NCI-H69 (cell line): ENCODE data around the gene MUTYH.
"Not testable (repeated sequence)": the region's sequence is repeated elsewhere in the genome, so short reads cannot be mapped to it uniquely, and the experiment has no call there.

Experiments used
- DNase-seq: peaks from one replicate; lab custom pipeline; 2025; lab: John Stamatoyannopoulos, UW

The MUTYH gene

DNA sequence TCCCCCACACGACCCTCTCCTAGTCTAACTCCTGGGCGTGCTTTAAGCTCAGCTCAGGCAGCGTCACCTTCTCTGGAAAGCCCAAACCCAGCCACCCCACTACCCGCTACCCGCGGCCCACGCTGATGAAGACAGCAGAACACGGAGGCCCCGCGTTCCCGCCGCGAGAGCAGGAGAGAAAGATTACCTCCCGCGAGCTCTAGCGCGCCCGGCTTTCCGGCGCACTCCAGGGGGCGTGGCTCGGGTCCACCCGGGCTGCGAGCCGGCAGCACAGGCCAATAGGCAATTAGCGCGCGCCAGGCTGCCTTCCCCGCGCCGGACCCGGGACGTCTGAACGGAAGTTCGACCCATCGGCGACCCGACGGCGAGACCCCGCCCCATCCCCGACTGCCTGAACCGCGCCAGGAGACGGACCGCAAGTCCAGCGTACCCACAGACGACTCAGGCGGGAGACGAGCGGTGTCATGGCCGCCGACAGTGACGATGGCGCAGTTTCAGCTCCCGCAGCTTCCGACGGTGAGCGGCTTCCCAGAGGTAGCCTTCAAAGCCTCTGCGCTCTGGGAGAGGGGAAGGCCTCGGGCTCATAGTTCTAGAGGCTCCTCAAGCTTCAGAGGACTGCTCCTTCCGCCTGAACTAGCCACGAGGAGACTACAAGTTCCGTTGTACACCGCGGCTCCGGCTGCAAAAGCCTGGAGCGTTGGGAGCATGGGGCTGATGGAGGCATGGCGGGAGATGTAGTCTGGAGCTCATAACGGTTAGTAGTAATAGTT, at the start of gene MUTYH, which contains the start of gene TOE1:
Gene MUTYH, minus strand, starts transcription at position 652 of the 770 bp plus-strand sequence. CDS start 5,935 bp downstream, outside the sequence.
Gene TOE1, plus strand, starts transcription at position 382 of the 770 bp plus-strand sequence. Its CDS starts 83 bp downstream, at position 465.
- DNase-seq, result peak; percentile 94

GRCh38 chr1:45386219-45386618, 46.0 kb upstream of the MUTYH start:
- DNase-seq, result no peak

- DNase-seq, result peak; percentile 69
Measured at GRCh38 chr1:45385302-45385701, 45.1 kb upstream of the MUTYH start.

DNA sequence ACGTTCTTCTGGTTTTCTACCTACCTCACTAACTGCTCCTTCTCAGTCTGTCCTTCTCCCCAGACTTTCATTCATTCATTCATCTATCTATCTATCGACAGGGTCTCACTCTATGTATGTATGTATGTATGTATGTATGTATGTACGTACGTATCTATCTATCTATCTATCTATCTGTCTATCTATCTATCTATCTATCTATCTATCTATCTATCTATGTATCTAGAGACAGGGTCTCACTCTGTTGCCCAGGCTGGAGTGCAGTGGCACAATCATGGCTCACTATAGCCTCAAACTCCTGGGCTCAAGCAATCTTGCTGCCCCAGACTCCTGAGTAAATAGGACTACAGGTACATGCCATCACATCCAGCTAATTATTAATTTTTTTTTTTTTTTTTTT, 44.0 kb upstream of the MUTYH start:
- not testable (repeated sequence) for DNase-seq

- no peak for DNase-seq
Measured at GRCh38 chr1:45383191-45383590, 43.0 kb upstream of the MUTYH start.

DNA sequence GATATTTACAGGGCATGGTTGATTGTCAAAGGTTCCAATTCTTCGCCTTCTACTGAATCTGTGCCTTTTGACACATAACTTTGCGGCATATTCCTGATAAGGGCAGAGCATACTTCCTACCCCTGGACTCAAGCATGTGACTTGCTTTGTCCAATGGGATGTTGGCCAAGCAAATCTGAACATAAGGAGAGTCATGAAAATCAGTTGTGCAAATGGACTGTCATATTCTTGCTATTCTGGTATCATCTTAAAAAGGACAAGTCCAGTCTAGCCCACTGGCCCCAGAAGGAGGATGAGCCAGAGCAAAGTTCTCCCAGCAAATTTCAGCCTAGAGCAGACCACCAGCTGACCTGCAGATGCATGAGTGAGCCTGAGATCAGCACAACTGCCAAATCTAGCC, 41.0 kb upstream of the MUTYH start:
- DNase-seq, result no peak

- DNase-seq, result no peak
Measured at GRCh38 chr1:45380730-45381129, 40.5 kb upstream of the MUTYH start.

DNA sequence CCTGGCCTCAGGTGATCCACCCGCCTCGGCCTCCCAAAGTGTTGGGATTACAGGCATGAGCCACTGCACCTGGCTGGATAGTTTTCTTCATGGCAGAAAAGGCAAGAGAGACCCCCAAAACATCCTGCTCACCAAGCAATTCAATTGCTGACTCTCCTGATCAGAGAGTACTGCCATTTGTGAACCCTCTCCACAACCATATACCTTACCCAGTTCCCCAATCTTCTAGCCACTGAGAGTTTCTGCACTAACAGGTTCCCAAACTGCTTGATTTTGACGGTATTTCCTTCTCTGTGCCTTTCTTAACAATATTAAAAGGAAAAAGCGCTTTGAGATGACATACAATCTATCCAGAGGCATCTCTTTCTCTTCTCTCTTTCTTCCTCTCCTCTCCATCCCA, 39.9 kb upstream of the MUTYH start:
- no peak for DNase-seq

DNA sequence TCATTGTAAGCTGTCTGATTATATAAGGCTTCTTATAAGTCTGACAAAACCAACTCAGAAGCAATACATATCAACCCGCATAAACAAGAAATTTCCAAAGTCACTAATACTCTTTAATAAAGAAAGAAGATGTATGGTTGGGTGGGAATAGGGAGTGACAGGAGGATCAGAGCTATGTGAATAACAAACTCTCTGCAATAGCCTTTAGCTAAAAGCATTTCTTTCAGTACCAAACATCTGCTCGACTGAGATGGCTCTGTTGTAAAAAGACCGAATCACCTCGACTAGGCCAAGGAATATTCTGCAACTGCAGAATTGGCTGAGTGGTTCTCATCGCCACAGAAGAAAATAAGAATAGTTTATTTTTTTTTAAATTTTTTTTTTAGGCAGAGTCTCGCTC, 39.3 kb upstream of the MUTYH start:
- DNase-seq, result no peak

- no peak for DNase-seq
Measured at GRCh38 chr1:45378184-45378583, 37.9 kb upstream of the MUTYH start.

GRCh38 chr1:45375104-45376090, 35.2 kb upstream of the MUTYH start:
- DNase-seq, result peak; percentile 2

- DNase-seq, result no peak
Measured at GRCh38 chr1:45373573-45373972, 33.3 kb upstream of the MUTYH start.

- no peak for DNase-seq
Measured at GRCh38 chr1:45370575-45370974, 30.3 kb upstream of the MUTYH start.

- DNase-seq, result no peak
Measured at GRCh38 chr1:45365051-45365450, 24.8 kb upstream of the MUTYH start.

GRCh38 chr1:45364294-45364693, 24.1 kb upstream of the MUTYH start:
- DNase-seq, result no peak

- DNase-seq, result not testable (repeated sequence)
Measured at GRCh38 chr1:45360981-45361380, 20.7 kb upstream of the MUTYH start.

- DNase-seq, result peak; percentile 53
Measured at GRCh38 chr1:45359882-45360513, 19.8 kb upstream of the MUTYH start.

DNA sequence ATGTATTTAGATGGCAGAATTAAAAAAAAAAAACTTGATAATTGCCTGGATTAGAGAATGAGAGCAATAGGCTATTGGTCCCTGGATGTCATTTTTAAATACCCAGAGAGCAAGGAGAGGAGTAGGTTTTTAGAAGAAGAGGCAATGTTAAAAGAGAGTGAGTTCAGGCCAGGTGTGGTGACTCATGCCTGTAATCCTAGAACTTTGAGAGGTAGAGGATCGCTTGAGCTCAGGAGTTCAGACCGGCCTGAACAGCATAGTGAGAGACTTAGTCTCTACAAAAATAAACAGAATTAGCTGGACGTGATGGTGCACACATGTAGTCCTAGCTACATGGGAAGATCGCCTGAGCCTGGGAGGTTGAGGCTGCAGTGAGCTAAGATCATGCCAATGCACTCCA, 15.9 kb upstream of the MUTYH start:
- peak; percentile 2 for DNase-seq

DNA sequence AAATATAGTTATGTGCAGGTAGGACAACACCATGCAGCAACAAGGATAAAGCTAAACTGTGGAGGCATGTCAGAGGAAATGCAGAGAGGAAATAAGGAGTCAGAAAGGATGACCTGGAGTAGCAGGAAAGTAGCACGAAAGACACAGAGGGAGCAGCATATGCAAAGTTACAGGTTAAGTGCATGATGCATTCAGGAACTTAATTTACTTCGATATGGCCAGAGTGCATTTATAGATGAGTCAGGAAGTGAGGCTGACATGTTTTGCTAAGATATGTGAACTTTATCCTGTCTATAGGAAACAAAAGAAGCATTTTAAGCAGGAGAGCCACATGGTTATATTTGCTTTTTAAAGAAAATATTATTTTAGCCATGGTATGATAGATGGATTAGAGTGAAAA, 15.4 kb upstream of the MUTYH start:
- no peak for DNase-seq

- DNase-seq, result no peak
Measured at GRCh38 chr1:45354838-45355237, 14.6 kb upstream of the MUTYH start.

- no peak for DNase-seq
Measured at GRCh38 chr1:45353685-45354084, 13.4 kb upstream of the MUTYH start.

- DNase-seq, result no peak
Measured at GRCh38 chr1:45351508-45351907, 11.3 kb upstream of the MUTYH start.
